Stimulated activated CD4-positive, alpha-beta T cell treated with anti-CD3 and anti-CD28 coated beads, Interleukin-1b, Interleukin-23, amount 100 ng/mL, for 1 hour (primary cell): ENCODE results near the gene KPNA1.

ENCODE experiments used
- DNase-seq, 2 donors: peaks; one replicate each; pipeline ENCODE4 v3.0.0-alpha.2; 2020; ENCODE audit warnings: low read depth in 2 of 2

The KPNA1 gene

DNA sequence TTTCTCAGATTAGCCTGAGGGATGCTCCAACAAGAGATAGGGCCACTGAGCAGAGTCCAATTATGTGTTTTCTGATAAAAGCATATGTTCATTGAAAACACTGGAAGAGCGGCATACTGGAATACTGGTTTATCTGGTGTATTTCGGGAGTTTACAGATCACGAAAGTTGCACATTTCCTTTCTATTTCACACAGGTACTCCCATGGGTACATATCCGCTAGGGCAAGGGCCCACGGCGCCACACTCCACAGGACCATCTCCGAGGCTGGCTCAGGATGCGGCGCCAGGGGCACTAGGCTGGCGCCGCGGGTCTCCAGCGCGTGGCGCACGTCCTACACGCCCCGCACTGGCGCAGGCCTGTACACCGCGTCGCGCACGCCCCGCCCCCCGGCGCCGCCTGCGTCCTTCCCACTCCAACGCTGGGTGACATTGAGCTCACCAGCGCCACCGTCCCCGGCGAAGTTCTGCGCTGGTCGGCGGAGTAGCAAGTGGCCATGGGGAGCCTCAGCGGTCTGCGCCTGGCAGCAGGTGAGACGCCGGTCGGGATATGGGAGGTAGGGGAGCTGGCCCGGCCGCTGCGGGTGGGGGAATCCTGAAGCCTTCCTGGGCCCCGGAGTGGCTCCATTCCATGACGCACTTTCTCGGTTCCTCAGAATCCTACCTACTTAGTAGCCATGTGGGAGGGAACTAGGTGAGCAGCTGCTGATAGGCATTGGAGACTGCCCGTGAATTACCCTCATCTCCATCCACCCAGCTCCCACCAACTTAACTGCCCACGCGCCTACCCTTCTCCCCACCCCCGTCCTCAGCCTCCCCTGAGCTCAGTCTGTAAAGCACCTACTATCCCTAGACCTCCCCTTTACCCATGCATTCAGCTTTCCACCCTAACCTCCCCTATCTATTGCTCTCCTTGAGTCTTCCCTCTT lies 130.7 kb downstream of the KPNA1 start, which contains the start of gene FAM162A:
Gene FAM162A, plus strand, starts transcription at position 412 of the 927 bp plus-strand sequence. Its CDS starts 84 bp downstream, at position 496.
- peak; percentile 83 to 86 for DNase-seq

DNA sequence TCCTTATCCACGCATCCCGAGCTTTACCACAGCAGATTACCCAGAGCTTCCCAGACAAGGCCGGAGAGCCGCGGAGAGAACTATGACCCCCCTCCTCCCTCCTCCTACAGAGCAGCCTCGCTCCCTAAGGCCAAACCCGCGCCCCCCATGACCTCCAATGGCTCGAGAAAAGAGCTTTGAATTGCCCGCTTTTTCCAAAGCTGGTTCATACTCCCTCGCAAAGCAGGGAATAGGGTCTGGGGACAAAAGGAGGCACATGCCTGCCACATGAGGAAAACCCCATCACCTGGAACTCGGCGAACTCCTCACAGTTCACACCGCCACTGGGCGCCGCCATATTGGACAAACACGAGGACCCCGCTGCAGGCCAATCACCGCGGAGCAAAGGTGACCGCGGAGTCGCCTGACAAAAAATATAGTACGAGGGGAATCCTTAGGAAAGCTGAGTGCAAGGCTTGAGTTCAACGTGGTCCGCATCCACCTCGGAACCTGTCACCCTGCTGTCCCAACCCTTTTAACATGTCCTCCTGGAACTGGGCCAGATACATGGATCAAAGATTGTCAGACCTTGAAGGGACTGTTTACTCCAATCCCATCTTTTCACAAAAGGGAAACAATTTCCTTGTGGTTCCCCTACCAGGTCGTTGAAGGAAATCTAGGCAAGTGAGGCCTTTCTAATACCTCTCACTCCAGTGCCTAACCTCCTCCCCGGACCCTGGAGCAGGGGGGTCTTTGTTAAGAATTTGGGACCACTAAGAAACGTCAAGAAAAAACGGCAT lies 131.7 kb downstream of the KPNA1 start, which contains the start of gene MIX23:
Gene MIX23, minus strand, starts transcription at position 344 of the 779 bp plus-strand sequence. Its CDS starts 7 bp downstream, at position 337.
- peak; percentile 47 to 72 for DNase-seq

DNA sequence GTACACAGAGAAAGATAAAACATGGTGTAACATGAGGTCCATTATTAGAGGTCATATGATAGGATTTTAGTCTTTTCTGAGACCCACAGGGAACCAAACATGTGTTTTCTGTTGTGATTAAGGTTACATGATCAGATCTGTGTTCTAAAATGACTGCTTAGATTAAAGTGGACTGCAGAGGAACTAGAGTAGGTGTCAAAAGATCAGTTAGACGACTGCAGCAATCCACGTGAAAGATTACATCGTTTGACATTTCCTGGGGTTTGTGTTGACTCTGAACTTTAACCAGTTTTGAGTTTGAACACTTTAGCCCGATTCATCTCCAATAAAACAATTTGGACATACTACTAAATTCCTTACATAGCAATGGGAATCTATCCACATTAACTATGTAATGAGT lies 136.8 kb downstream of the KPNA1 start:
- no peak for DNase-seq

DNA sequence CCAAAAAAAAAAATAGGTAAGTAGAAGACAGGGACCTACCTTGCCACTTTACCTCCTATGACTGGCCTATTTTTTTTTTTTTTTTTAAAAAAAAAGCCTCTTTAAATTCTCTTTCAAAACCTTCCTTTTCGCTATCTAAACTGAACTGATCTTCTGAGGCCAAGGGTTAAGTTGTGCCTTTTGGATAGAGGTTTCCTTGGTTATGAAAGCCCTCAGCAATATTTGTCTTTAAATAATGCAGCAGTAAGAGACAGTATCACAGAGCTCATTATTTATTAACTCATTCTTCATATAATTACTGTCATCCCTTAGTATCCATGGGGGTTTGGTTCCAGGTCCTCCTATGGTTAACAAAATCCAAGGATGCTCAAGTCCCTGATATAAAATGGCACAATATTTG lies 140.7 kb downstream of the KPNA1 start:
- no peak for DNase-seq
